H1 (cell line): Measurements from ENCODE around the gene TTC23. TPM values are rescaled to one million over a fixed set of nuclear protein-coding genes. Genes with fewer than 3 reads are reported as not detected.
A peak's percentile ranks its signal among the peaks of the same experiment; 100 is the strongest.

Source experiments
- CTCF ChIA-PET: fragments of 300-600 bp; sonication (Branson Sonifier 250); formaldehyde crosslinking; loops from one replicate; lab custom pipeline; 2021; ENCODE audit not compliant: partially characterized antibody; lab: Charles Lee
- POLR2A ChIA-PET: fragments of 300-600 bp; sonication (Branson Sonifier 250); formaldehyde crosslinking; loops from one replicate; lab custom pipeline; 2021; ENCODE audit warnings: inconsistent platforms; ENCODE audit not compliant: partially characterized antibody; lab: Charles Lee
- DNase-seq, 2 experiments: peaks; one replicate each; pipeline versions ENCODE4 v3.0.0 to v3.0.0-alpha.2; 2010 to 2022; ENCODE audit warnings: low spot score in 2 of 2, low read depth in 1 of 2, mixed read lengths in 1 of 2
- FAIRE-seq: peaks from 2 replicates; lab custom pipeline; 2011; peaks lifted over from hg19 to GRCh38; lab: Jason Lieb, UNC
- H2AFZ ChIP-seq: 2 replicates; pipeline ENCODE4 v1.8.1; 2012; ENCODE audit warnings: low read length, inconsistent platforms
- H2AK5ac ChIP-seq: 2 replicates; pipeline ENCODE4 v1.6.1; 2013; ENCODE audit warnings: low read depth, low read length
- H2BK120ac ChIP-seq: replicated peaks from 2 replicates; pipeline ENCODE3; 2013; ENCODE audit warnings: low read depth, low read length, inconsistent platforms
- H2BK12ac ChIP-seq: 2 replicates; pipeline ENCODE4 v1.6.1; 2013; ENCODE audit warnings: low read depth, low read length
- H2BK15ac ChIP-seq: 2 replicates; pipeline ENCODE4 v1.6.1; 2013; ENCODE audit warnings: low read length
- H2BK20ac ChIP-seq: 2 replicates; pipeline ENCODE4 v1.6.1; 2013; ENCODE audit warnings: low read length
- H2BK5ac ChIP-seq: 2 replicates; pipeline ENCODE4 v1.6.1; 2013; ENCODE audit warnings: low read depth, low read length
- H3K14ac ChIP-seq: 2 replicates; pipeline ENCODE4 v1.6.1; 2013; ENCODE audit warnings: inconsistent platforms; ENCODE audit not compliant: insufficient read length
- H3K18ac ChIP-seq: 2 replicates; pipeline ENCODE4 v1.6.1; 2013; ENCODE audit warnings: low read length; ENCODE audit errors: extremely low read depth
- H3K23ac ChIP-seq: 2 replicates; pipeline ENCODE4 v1.6.1; 2013; ENCODE audit warnings: inconsistent platforms; ENCODE audit not compliant: insufficient read length
- H3K23me2 ChIP-seq: 2 replicates; pipeline ENCODE4 v1.6.1; 2013; ENCODE audit warnings: low read depth, low read length
- H3K27ac ChIP-seq: 2 replicates; pipeline ENCODE4 v1.6.1; 2011; ENCODE audit warnings: low read depth, low read length, inconsistent platforms
- H3K27me3 ChIP-seq, 4 experiments: replicated peaks in 1 of 4; 1 replicate in 1 of 4; 2 replicates in 3 of 4; pipeline versions ENCODE4 v1.6.1 to v1.8.1; 2011 to 2013; ENCODE audit warnings: low read length in 3 of 4, mild to moderate bottlenecking in 3 of 4, inconsistent platforms in 2 of 4, mixed read lengths in 2 of 4, moderate library complexity in 1 of 4; ENCODE audit not compliant: control insufficient read depth in 3 of 4, insufficient read depth in 3 of 4; ENCODE audit errors: extremely low read depth in 1 of 4
- H3K36me3 ChIP-seq, 4 experiments: 2 replicates each; pipeline versions ENCODE4 v1.6.1 to v1.8.1; 2011 to 2013; ENCODE audit warnings: mild to moderate bottlenecking in 4 of 4, low read length in 3 of 4, moderate library complexity in 2 of 4, control low read depth in 1 of 4, inconsistent platforms in 1 of 4; ENCODE audit not compliant: insufficient read depth in 4 of 4, control insufficient read depth in 2 of 4
- H3K4ac ChIP-seq: replicated peaks from 2 replicates; pipeline ENCODE3; 2013; ENCODE audit warnings: low read length, low read depth, mixed read lengths, inconsistent platforms; ENCODE audit not compliant: insufficient read length
- H3K4me1 ChIP-seq, 4 experiments: replicated peaks in 1 of 4; 1 replicate in 1 of 4; 2 replicates in 3 of 4; pipeline versions ENCODE4 v1.6.1 to v1.8.1; 2011 to 2013; ENCODE audit warnings: low read length in 3 of 4, inconsistent platforms in 2 of 4, mixed read lengths in 1 of 4; ENCODE audit not compliant: insufficient read depth in 4 of 4, control insufficient read depth in 3 of 4
- H3K4me2 ChIP-seq, 2 experiments: 2 replicates each; pipeline versions ENCODE4 v1.6.1 to v1.8.1; 2011 to 2013; ENCODE audit warnings: low read depth in 2 of 2, low read length in 2 of 2, control low read depth in 1 of 2, inconsistent platforms in 1 of 2, mild to moderate bottlenecking in 1 of 2; ENCODE audit not compliant: insufficient read depth in 1 of 2
- H3K4me3 ChIP-seq, 4 experiments: fragments of 200-600, 300-600 bp in 1 of 4; sonication (generic), shearing (Covaris generic), sonication (Bioruptor Twin) in 1 of 4; 2 replicates each; pipeline versions ENCODE4 v1.5.1 to v1.8.1; 2011 to 2016; ENCODE audit warnings: low read length in 4 of 4, low read depth in 3 of 4, control low read depth in 2 of 4, inconsistent platforms in 2 of 4, mild to moderate bottlenecking in 2 of 4, mixed read lengths in 1 of 4, moderate library complexity in 1 of 4; ENCODE audit not compliant: insufficient read depth in 2 of 4; ENCODE audit errors: extremely low read depth in 1 of 4
- H3K56ac ChIP-seq: replicated peaks from 2 replicates; pipeline ENCODE3; 2013; ENCODE audit warnings: low read depth, mild to moderate bottlenecking, mixed read lengths, low read length, inconsistent platforms; ENCODE audit not compliant: insufficient read length
- H3K79me1 ChIP-seq: 2 replicates; pipeline ENCODE4 v1.6.1; 2013; ENCODE audit warnings: low read depth, low read length, control low read depth
- H3K79me2 ChIP-seq, 2 experiments: 2 replicates each; pipeline versions ENCODE4 v1.6.1 to v1.8.1; 2012 to 2013; ENCODE audit warnings: low read length in 2 of 2, mild to moderate bottlenecking in 2 of 2, inconsistent platforms in 1 of 2; ENCODE audit not compliant: insufficient read depth in 2 of 2, control insufficient read depth in 1 of 2
- H3K9ac ChIP-seq, 4 experiments: replicated peaks in 1 of 4; 1 replicate in 1 of 4; 2 replicates in 3 of 4; pipeline versions ENCODE4 v1.6.1 to v1.8.1; 2011 to 2013; ENCODE audit warnings: low read depth in 3 of 4, low read length in 3 of 4, control low read depth in 2 of 4, mild to moderate bottlenecking in 2 of 4, moderate library complexity in 2 of 4, inconsistent platforms in 1 of 4; ENCODE audit errors: extremely low read depth in 1 of 4
- H3K9me3 ChIP-seq, 2 experiments: 2 replicates each; pipeline versions ENCODE4 v1.6.1 to v1.8.1; 2012 to 2013; ENCODE audit warnings: mild to moderate bottlenecking in 2 of 2, moderate library complexity in 2 of 2, control low read depth in 1 of 2, inconsistent platforms in 1 of 2, low read depth in 1 of 2, low read length in 1 of 2, mixed read lengths in 1 of 2; ENCODE audit not compliant: insufficient read depth in 2 of 2
- H4K20me1 ChIP-seq, 2 experiments: replicated peaks in 1 of 2; 2 replicates each; pipeline versions ENCODE3 to v1.8.1; 2011 to 2013; ENCODE audit warnings: inconsistent platforms in 2 of 2, low read length in 2 of 2, mild to moderate bottlenecking in 1 of 2; ENCODE audit not compliant: insufficient read depth in 2 of 2, control insufficient read depth in 1 of 2
- H4K5ac ChIP-seq: 2 replicates; pipeline ENCODE4 v1.6.1; 2013; ENCODE audit warnings: low read length, low read depth, mixed read lengths, inconsistent platforms; ENCODE audit not compliant: insufficient read length
- H4K8ac ChIP-seq: 2 replicates; pipeline ENCODE4 v1.8.0; 2013; ENCODE audit warnings: mild to moderate bottlenecking, moderate library complexity, low read length, inconsistent platforms; ENCODE audit not compliant: insufficient read depth; ENCODE audit errors: extremely low read depth
- H4K91ac ChIP-seq: replicated peaks from 2 replicates; pipeline ENCODE3; 2013; ENCODE audit warnings: low read length, mixed read lengths, inconsistent platforms; ENCODE audit not compliant: insufficient read length
- ATF2 ChIP-seq: IDR thresholded peaks from 2 replicates; pipeline ENCODE4 v1.6.1; 2012; ENCODE audit warnings: low read length, inconsistent platforms
- BRCA1 ChIP-seq: IDR thresholded peaks from 2 replicates; pipeline ENCODE4 v1.6.1; 2012; ENCODE audit warnings: low read depth, low read length, improper control_type of control experiment
- CREB1 ChIP-seq: IDR thresholded peaks from 2 replicates; pipeline ENCODE4 v1.6.1; 2012; ENCODE audit warnings: inconsistent platforms
- CTCF ChIP-seq, 3 experiments: IDR thresholded peaks; 1 replicate in 2 of 3; 2 replicates in 1 of 3; pipeline versions ENCODE4 v1.5.1 to v1.6.1; 2011; ENCODE audit warnings: low read length in 3 of 3, mild to moderate bottlenecking in 3 of 3, inconsistent platforms in 2 of 3, low read depth in 1 of 3, moderate library complexity in 1 of 3; ENCODE audit not compliant: insufficient read depth in 1 of 3; ENCODE audit errors: control extremely low read depth in 1 of 3
- HDAC6 ChIP-seq: IDR thresholded peaks from one replicate; pipeline ENCODE4 v1.7.1; 2012; ENCODE audit warnings: low read depth, mild to moderate bottlenecking, inconsistent platforms, low read length, moderate library complexity
- POLR2AphosphoS5 ChIP-seq: IDR thresholded peaks from 2 replicates; pipeline ENCODE4 v1.6.1; 2011; ENCODE audit warnings: low read depth, low read length
- POU5F1 ChIP-seq: IDR thresholded peaks from 2 replicates; pipeline ENCODE4 v1.6.1; 2011; ENCODE audit warnings: low read depth, mild to moderate bottlenecking, low read length, moderate library complexity
- TAF7 ChIP-seq: optimal IDR thresholded peaks from 2 replicates; pipeline ENCODE3; 2011; ENCODE audit warnings: low read depth, mild to moderate bottlenecking, inconsistent platforms, low read length, moderate library complexity, borderline replicate concordance
- TBP ChIP-seq: IDR thresholded peaks from 2 replicates; pipeline ENCODE4 v1.6.1; 2011; ENCODE audit warnings: low read depth, low read length, improper control_type of control experiment
- whole genome bisulfite sequencing, 2 experiments: shearing (Covaris generic) in 1 of 2; methylation state at CpG; one replicate each; pipeline versions ENCODE4 v1.1.6 to v1.1.7; 2013 to 2015; ENCODE audit warnings: low lambda C conversion rate in 2 of 2, mixed read lengths in 2 of 2, inconsistent platforms in 1 of 2, low coverage in 1 of 2, missing lambda C conversion rate in 1 of 2; ENCODE audit not compliant: insufficient replicate concordance in 2 of 2, insufficient coverage in 1 of 2, insufficient read length in 1 of 2; ENCODE audit errors: extremely low coverage in 1 of 2, missing lambda C conversion rate in 1 of 2; 5-methylcytosine and 5-hydroxymethylcytosine counted together
- polyA plus RNA-seq, 7 experiments: library from polyadenylated mRNA; depleted of rRNA in 3 of 7; stranded (reverse) in 5 of 7; unstranded in 2 of 7; fragments of >200 nt in 5 of 7; fragments of 200-250 nt in 2 of 7; gene quantifications; 1 replicate in 5 of 7; 2 replicates in 1 of 7; 4 replicates in 1 of 7; pipeline versions ENCODE4 v1.2.1 to v1.2.3, GENCODE V29; 2011 to 2013; ENCODE audit warnings: missing spikeins in 2 of 7, mixed read lengths in 2 of 7
- total RNA-seq: library from RNA; stranded (reverse); fragmentation: NEBNext Ultra II Directional; extraction: Animal tissue kit (Norgen Biotek cat#: 25700); gene quantifications from 2 replicates; pipeline ENCODE4 v1.2.1, GENCODE V29; 2021

Gene TTC23
- total and polyA plus RNA-seq, 2 of the 8 experiments (the other 6 are each of a cell fraction or from before 2014, with no cell fraction given): 4.8 to 23.0 TPM

- H3K4me2 ChIP-seq: no peak overlapping the region
- no peak overlapping the region for H2BK15ac ChIP-seq
- peaks cover 0 to 5% (median 3%) of the 10 kb centered on the region in 4 experiments; a peak in 4 of 7 replicates for H3K4me1 ChIP-seq
- CTCF ChIA-PET: interaction anchor here (0.6 to 4.6 kb wide), 8 partner anchors 10 to 571 kb away, joined by 3 to 25 read pairs (median 4); partner anchors contain the start of gene SYNM
- no peak overlapping the region for H2BK120ac ChIP-seq
- H2BK20ac ChIP-seq: no peak overlapping the region
- H2BK5ac ChIP-seq: no peak overlapping the region
- H3K4me3 ChIP-seq: 0 out of 8 replicates have a peak overlapping the region, but pooled peaks of 1 of the 4 experiments have one; percentile 8
- no peak overlapping the region for H2AK5ac ChIP-seq
- H3K18ac ChIP-seq: no peak overlapping the region
- POLR2A ChIA-PET: no interaction called here
- no peaks in the 10 kb centered on the region for H3K23me2 ChIP-seq
- no peaks in the 10 kb centered on the region for H3K79me2 ChIP-seq
- H3K36me3 ChIP-seq: no peaks in the 10 kb centered on the region
- no peak overlapping the region for H2BK12ac ChIP-seq
- no peak overlapping the region for H3K9ac ChIP-seq
- 68% methylated on average over 3 of the region's 3 CpGs; no CpG with 5 or more reads in 1 of the 2 experiments for WGBS, 2 experiments
- H3K56ac ChIP-seq: no peak overlapping the region
- H3K9me3 ChIP-seq: no peaks in the 10 kb centered on the region
- FAIRE-seq: peak; percentile 7
- no peaks in the 10 kb centered on the region for H4K20me1 ChIP-seq
- no peak overlapping the region for H4K91ac ChIP-seq
- H3K27ac ChIP-seq: no peak overlapping the region; the same call in 1 of the 2 replicates
- H3K4ac ChIP-seq: no peak overlapping the region
- H4K5ac ChIP-seq: no peak overlapping the region
- no peak overlapping the region for H2AFZ ChIP-seq
- DNase-seq: no peak
- no peak overlapping the region for H3K23ac ChIP-seq
- H3K14ac ChIP-seq: no peak overlapping the region
- H4K8ac ChIP-seq: no peak overlapping the region
- H3K27me3 ChIP-seq: no peaks in the 10 kb centered on the region
- H3K79me1 ChIP-seq: no peaks in the 10 kb centered on the region
- TF ChIP-seq BRCA1 (no peak), POU5F1 (no peak), POLR2AphosphoS5 (no peak), ATF2 (no peak), TAF7 (no peak), HDAC6 (no peak), CTCF (IDR thresholded peaks at IDR 0.05; ENCODE audit: control extremely low read depth in 1 of 3, insufficient read depth in 1 of 3, low read depth in 1 of 3, low read length in 3 of 3) (no peak), TBP (no peak), CREB1 (no peak)
These were observed 159.2 kb downstream of the TTC23 start for GRCh38 chr15:99090011-99090699.
